Measurements from ENCODE around the gene SPI1.
A peak's percentile ranks its signal among the peaks of the same experiment; 100 is the strongest.

SPI1 gene

GRCh38 chr11:47378010-47378835 is at the start of gene SPI1:
Gene SPI1 (minus strand): TSS chr11:47378547. CDS start chr11:47378353, 194 bp downstream.
- no peak within 1 kb of the TSS for H3K27ac ChIP-seq (ENCODE audit: poor library complexity, severe bottlenecking)
- ATAC-seq (ENCODE audit: low read depth), result no peak
- TF ChIP-seq CTCF (IDR thresholded peaks at IDR 0.05; ENCODE audit: poor library complexity, severe bottlenecking), result no peak

GRCh38 chr11:47426062-47426956 is 48.0 kb upstream of the SPI1 start, which contains the start of gene PSMC3:
Gene PSMC3 (minus strand): TSS chr11:47426439. CDS start chr11:47426279, 160 bp downstream.
- Histone ChIP-seq H3K4me1 (ENCODE audit: insufficient read depth, poor library complexity, severe bottlenecking) (peaks cover 5% of the 10 kb centered on the region), H3K4me3 (ENCODE audit: severe bottlenecking) (peak within 1 kb of the TSS; percentile 72), H3K9me3 (ENCODE audit: severe bottlenecking) (no peaks in the 10 kb centered on the region), H3K27me3 (ENCODE audit: insufficient read depth, poor library complexity, severe bottlenecking) (no peaks in the 10 kb centered on the region), H3K36me3 (ENCODE audit: low read depth) (peaks cover 42% of the 10 kb centered on the region), H3K27ac (ENCODE audit: poor library complexity, severe bottlenecking) (peak within 1 kb of the TSS; percentile 56)
- ATAC-seq (ENCODE audit: low read depth) (peak; percentile 91), DNase-seq (ENCODE audit: low spot score) (peak; percentile 98)
- TF ChIP-seq CTCF (IDR thresholded peaks at IDR 0.05; ENCODE audit: poor library complexity, severe bottlenecking), result no peak

More at GRCh38 chr11:47378010-47378835, at the start of gene SPI1:
- no peaks in the 10 kb centered on the region for H3K36me3 ChIP-seq (ENCODE audit: low read depth)
- H3K27me3 ChIP-seq (ENCODE audit: insufficient read depth, poor library complexity, severe bottlenecking), result no peaks in the 10 kb centered on the region
- no peaks in the 10 kb centered on the region for H3K9me3 ChIP-seq (ENCODE audit: severe bottlenecking)
- H3K4me3 ChIP-seq (ENCODE audit: severe bottlenecking), result no peak within 1 kb of the TSS
- no peaks in the 10 kb centered on the region for H3K4me1 ChIP-seq (ENCODE audit: insufficient read depth, poor library complexity, severe bottlenecking)
- no peak for DNase-seq (ENCODE audit: low spot score)

GRCh38 chr11:47425611-47426010 is 47.3 kb upstream of the SPI1 start:
- Histone ChIP-seq H3K9me3 (ENCODE audit: severe bottlenecking) (no peaks in the 10 kb centered on the region), H3K4me3 (ENCODE audit: severe bottlenecking) (peak overlapping the region; percentile 72), H3K27ac (ENCODE audit: poor library complexity, severe bottlenecking) (peak overlapping the region; percentile 56), H3K4me1 (ENCODE audit: insufficient read depth, poor library complexity, severe bottlenecking) (peaks cover 5% of the 10 kb centered on the region), H3K27me3 (ENCODE audit: insufficient read depth, poor library complexity, severe bottlenecking) (no peaks in the 10 kb centered on the region), H3K36me3 (ENCODE audit: low read depth) (peaks cover 45% of the 10 kb centered on the region)
- TF ChIP-seq CTCF (IDR thresholded peaks at IDR 0.05; ENCODE audit: poor library complexity, severe bottlenecking), result no peak
- no peak for DNase-seq (ENCODE audit: low spot score)
- no peak for ATAC-seq (ENCODE audit: low read depth)

GRCh38 chr11:47418454-47419259 is 40.3 kb upstream of the SPI1 start:
- Histone ChIP-seq H3K4me1 (ENCODE audit: insufficient read depth, poor library complexity, severe bottlenecking) (peaks cover 9% of the 10 kb centered on the region), H3K4me3 (ENCODE audit: severe bottlenecking) (no peak overlapping the region), H3K27me3 (ENCODE audit: insufficient read depth, poor library complexity, severe bottlenecking) (no peaks in the 10 kb centered on the region), H3K36me3 (ENCODE audit: low read depth) (peaks cover 74% of the 10 kb centered on the region), H3K27ac (ENCODE audit: poor library complexity, severe bottlenecking) (no peak overlapping the region), H3K9me3 (ENCODE audit: severe bottlenecking) (no peaks in the 10 kb centered on the region)
- DNase-seq (ENCODE audit: low spot score) (no peak), ATAC-seq (ENCODE audit: low read depth) (no peak)
- no peak for TF ChIP-seq CTCF (IDR thresholded peaks at IDR 0.05; ENCODE audit: poor library complexity, severe bottlenecking)

Measured in RWPE2 (cell line).